Measurements from ENCODE around the gene SLC11A1.

SLC11A1 gene

GRCh38 chr2:218400930-218401881 is 19.1 kb downstream of the SLC11A1 start:
- Histone ChIP-seq H3K36me3 (ENCODE audit: low read depth) (peaks cover 34% of the 10 kb centered on the region), H3K27me3 (ENCODE audit: insufficient read depth, poor library complexity, severe bottlenecking) (no peaks in the 10 kb centered on the region), H3K4me1 (ENCODE audit: insufficient read depth, poor library complexity, severe bottlenecking) (peaks cover 6% of the 10 kb centered on the region), H3K27ac (ENCODE audit: poor library complexity, severe bottlenecking) (peak overlapping the region; percentile 96), H3K9me3 (ENCODE audit: severe bottlenecking) (no peaks in the 10 kb centered on the region), H3K4me3 (ENCODE audit: severe bottlenecking) (peak overlapping the region; percentile 73)
- TF ChIP-seq CTCF (IDR thresholded peaks at IDR 0.05; ENCODE audit: poor library complexity, severe bottlenecking): no peak
- DNase-seq (ENCODE audit: low spot score) (no peak), ATAC-seq (ENCODE audit: low read depth) (no peak)

GRCh38 chr2:218401890-218402289 is 19.8 kb downstream of the SLC11A1 start:
- TF ChIP-seq CTCF (IDR thresholded peaks at IDR 0.05; ENCODE audit: poor library complexity, severe bottlenecking): no peak
- Histone ChIP-seq H3K4me1 (ENCODE audit: insufficient read depth, poor library complexity, severe bottlenecking) (peaks cover 8% of the 10 kb centered on the region), H3K27ac (ENCODE audit: poor library complexity, severe bottlenecking) (peak overlapping the region; percentile 96), H3K4me3 (ENCODE audit: severe bottlenecking) (no peak overlapping the region), H3K36me3 (ENCODE audit: low read depth) (peaks cover 34% of the 10 kb centered on the region), H3K27me3 (ENCODE audit: insufficient read depth, poor library complexity, severe bottlenecking) (no peaks in the 10 kb centered on the region), H3K9me3 (ENCODE audit: severe bottlenecking) (no peaks in the 10 kb centered on the region)
- DNase-seq (ENCODE audit: low spot score) (no peak), ATAC-seq (ENCODE audit: low read depth) (no peak)

GRCh38 chr2:218402491-218402901 is 20.4 kb downstream of the SLC11A1 start:
- Histone ChIP-seq H3K27me3 (ENCODE audit: insufficient read depth, poor library complexity, severe bottlenecking) (no peaks in the 10 kb centered on the region), H3K36me3 (ENCODE audit: low read depth) (peaks cover 34% of the 10 kb centered on the region), H3K4me1 (ENCODE audit: insufficient read depth, poor library complexity, severe bottlenecking) (peaks cover 12% of the 10 kb centered on the region), H3K4me3 (ENCODE audit: severe bottlenecking) (no peak overlapping the region), H3K27ac (ENCODE audit: poor library complexity, severe bottlenecking) (no peak overlapping the region), H3K9me3 (ENCODE audit: severe bottlenecking) (no peaks in the 10 kb centered on the region)
- no peak for ATAC-seq (ENCODE audit: low read depth)
- TF ChIP-seq CTCF (IDR thresholded peaks at IDR 0.05; ENCODE audit: poor library complexity, severe bottlenecking): no peak
- DNase-seq (ENCODE audit: low spot score): no peak

GRCh38 chr2:218402911-218403411 is 20.9 kb downstream of the SLC11A1 start:
- Histone ChIP-seq H3K27ac (ENCODE audit: poor library complexity, severe bottlenecking) (no peak overlapping the region), H3K4me1 (ENCODE audit: insufficient read depth, poor library complexity, severe bottlenecking) (peaks cover 12% of the 10 kb centered on the region), H3K27me3 (ENCODE audit: insufficient read depth, poor library complexity, severe bottlenecking) (no peaks in the 10 kb centered on the region), H3K4me3 (ENCODE audit: severe bottlenecking) (no peak overlapping the region), H3K36me3 (ENCODE audit: low read depth) (peaks cover 34% of the 10 kb centered on the region), H3K9me3 (ENCODE audit: severe bottlenecking) (no peaks in the 10 kb centered on the region)
- TF ChIP-seq CTCF (IDR thresholded peaks at IDR 0.05; ENCODE audit: poor library complexity, severe bottlenecking): no peak
- no peak for DNase-seq (ENCODE audit: low spot score)
- no peak for ATAC-seq (ENCODE audit: low read depth)

GRCh38 chr2:218403810-218404209 is 21.7 kb downstream of the SLC11A1 start:
- Histone ChIP-seq H3K4me3 (ENCODE audit: severe bottlenecking) (no peak overlapping the region), H3K36me3 (ENCODE audit: low read depth) (peaks cover 34% of the 10 kb centered on the region), H3K9me3 (ENCODE audit: severe bottlenecking) (no peaks in the 10 kb centered on the region), H3K4me1 (ENCODE audit: insufficient read depth, poor library complexity, severe bottlenecking) (peaks cover 12% of the 10 kb centered on the region), H3K27me3 (ENCODE audit: insufficient read depth, poor library complexity, severe bottlenecking) (no peaks in the 10 kb centered on the region), H3K27ac (ENCODE audit: poor library complexity, severe bottlenecking) (no peak overlapping the region)
- no peak for ATAC-seq (ENCODE audit: low read depth)
- no peak for DNase-seq (ENCODE audit: low spot score)
- no peak for TF ChIP-seq CTCF (IDR thresholded peaks at IDR 0.05; ENCODE audit: poor library complexity, severe bottlenecking)
